HG03565 (cell line): ENCODE measurements around the gene STOML1.

ENCODE experiments used
- ATAC-seq: cut with Tn5 transposase; IDR thresholded peaks from one replicate; pipeline ENCODE4 v1.9.1; 2021; ENCODE audit warnings: mild to moderate bottlenecking, moderate library complexity; ENCODE audit not compliant: unreplicated experiment

Gene STOML1

GRCh38 chr15:73932381-73933191 lies 59.5 kb downstream of the STOML1 start:
- ATAC-seq: no peak

- no peak for ATAC-seq
Measured at GRCh38 chr15:73931441-73931840, 60.7 kb downstream of the STOML1 start.

- ATAC-seq: no peak
Measured at GRCh38 chr15:73930790-73931281, 61.3 kb downstream of the STOML1 start.

- ATAC-seq: no peak
Measured at GRCh38 chr15:73930371-73930770, 61.7 kb downstream of the STOML1 start.

GRCh38 chr15:73928971-73929627 lies 63.0 kb downstream of the STOML1 start:
- no peak for ATAC-seq
